Lung (tissue), 12 donors: Measurements from ENCODE around the gene OR5AK2. TPM values are rescaled to one million over a fixed set of nuclear protein-coding genes. Genes with fewer than 3 reads are reported as not detected.

Experiments
- ATAC-seq: fragments of 200-7000 bp; cut with Tn5 transposase; one replicate; pipeline ENCODE4 v1.9.1; 2020; ENCODE audit warnings: moderate number of reproducible peaks; ENCODE audit not compliant: insufficient read depth, low FRiP score
- DNase-seq, 3 donors: peaks; one replicate each; pipeline ENCODE4 v3.0.0-alpha.2; 2013 to 2017
- H3K27ac ChIP-seq, 2 donors: one replicate each; pipeline ENCODE4 v1.5.1; 2013; ENCODE audit warnings: mild to moderate bottlenecking in 2 of 2, moderate library complexity in 2 of 2, control low read depth in 1 of 2, inconsistent platforms in 1 of 2, low read depth in 1 of 2, low read length in 1 of 2
- H3K27me3 ChIP-seq, 3 donors: one replicate each; pipeline ENCODE4 v1.5.1; 2013; ENCODE audit warnings: low read length in 2 of 3; ENCODE audit not compliant: control insufficient read depth in 3 of 3, insufficient read depth in 3 of 3
- H3K36me3 ChIP-seq, 4 donors: one replicate each; pipeline ENCODE4 v1.5.1; 2013; ENCODE audit warnings: low read length in 4 of 4, mild to moderate bottlenecking in 1 of 4, moderate library complexity in 1 of 4; ENCODE audit not compliant: control insufficient read depth in 4 of 4, insufficient read depth in 4 of 4
- H3K4me1 ChIP-seq, 5 donors: one replicate each; pipeline ENCODE4 v1.5.1; 2013; ENCODE audit warnings: low read length in 5 of 5, mild to moderate bottlenecking in 2 of 5, moderate library complexity in 1 of 5; ENCODE audit not compliant: control insufficient read depth in 5 of 5, insufficient read depth in 5 of 5
- H3K4me3 ChIP-seq: one replicate; pipeline ENCODE4 v1.5.1; 2013; ENCODE audit warnings: mild to moderate bottlenecking, control low read depth, moderate library complexity
- H3K9ac ChIP-seq, 2 donors: one replicate each; pipeline ENCODE4 v1.5.1; 2013; ENCODE audit warnings: low read length in 2 of 2, control low read depth in 1 of 2; ENCODE audit not compliant: insufficient read depth in 1 of 2
- H3K9me3 ChIP-seq, 4 donors: one replicate each; pipeline ENCODE4 v1.5.1; 2013; ENCODE audit warnings: low read length in 3 of 4, mild to moderate bottlenecking in 1 of 4, moderate library complexity in 1 of 4; ENCODE audit not compliant: control insufficient read depth in 4 of 4, insufficient read depth in 3 of 4
- CTCF ChIP-seq: IDR thresholded peaks from 2 replicates; pipeline ENCODE4 v1.5.1; 2012; ENCODE audit warnings: mild to moderate bottlenecking; ENCODE audit errors: control extremely low read depth, extremely low read depth
- WGBS, 2 donors: extraction: QIAGEN DNeasy Blood & Tissue Kit; methylation state at CpG; one replicate each; pipeline ENCODE4 v1.1.7; 2013; 5-methylcytosine and 5-hydroxymethylcytosine counted together
- polyA plus RNA-seq, 2 donors: library from polyadenylated mRNA; stranded (reverse); fragments of 200-250 nt; gene quantifications; one replicate each; pipeline ENCODE4 v1.2.1, GENCODE V29; 2013
- total RNA-seq, 2 donors: library from RNA; depleted of rRNA in 1 of 2; stranded (reverse); fragments of >200 nt in 1 of 2; gene quantifications; one replicate each; pipeline ENCODE4 v1.2.1, GENCODE V29; 2014 to 2021
- donor health status: control.
- donor health status: control.
- donor health status: Bipolar disorder and iron deficiency.
- donor health status: healthy.
- donor health status: DM: yes; HTN: yes; CAD: no.

OR5AK2 gene
- total and polyA plus RNA-seq, 4 donors, result not detected

GRCh38 chr11:56990702-56991101 is 2.0 kb downstream of the OR5AK2 start:
- DNase-seq, result no peak
- peaks cover 0 to 13% (median 5%) of the 10 kb centered on the region in 4 donors for H3K9me3 ChIP-seq
- no peak overlapping the region for H3K4me3 ChIP-seq
- no peaks in the 10 kb centered on the region for H3K36me3 ChIP-seq
- no peak for TF ChIP-seq CTCF
- 82 to 94% methylated on average over 2 of the region's 2 CpGs for WGBS, 2 donors
- no peak overlapping the region for H3K9ac ChIP-seq
- H3K27me3 ChIP-seq, result no peaks in the 10 kb centered on the region
- H3K27ac ChIP-seq, result no peak overlapping the region
- ATAC-seq, result no peak
- no peaks in the 10 kb centered on the region for H3K4me1 ChIP-seq

DNA sequence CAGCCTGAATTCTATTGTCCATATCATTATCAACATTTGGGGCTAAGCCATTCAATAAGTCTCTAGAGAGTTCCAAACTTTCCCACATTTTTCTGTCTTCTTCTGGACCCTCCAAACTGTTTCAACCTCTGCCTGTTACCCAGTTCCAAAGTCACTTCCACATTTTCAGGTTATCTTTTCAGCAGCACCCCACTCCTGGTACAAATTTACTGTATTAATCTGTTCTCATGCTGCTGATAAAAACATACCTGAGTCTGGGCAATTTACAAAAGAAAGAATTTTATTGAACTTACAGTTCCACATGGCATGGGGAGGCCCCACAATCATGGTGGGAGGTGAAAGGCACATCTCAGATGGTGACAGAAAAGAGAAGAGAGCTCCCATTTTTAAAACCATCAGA is 5.8 kb downstream of the OR5AK2 start:
- Histone ChIP-seq H3K4me1 (no peaks in the 10 kb centered on the region), H3K27me3 (no peaks in the 10 kb centered on the region), H3K4me3 (no peak overlapping the region), H3K27ac (no peak overlapping the region), H3K9ac (no peak overlapping the region), H3K9me3 (peaks cover 0 to 14% (median 5%) of the 10 kb centered on the region in 4 donors), H3K36me3 (no peaks in the 10 kb centered on the region)
- no peak for TF ChIP-seq CTCF
- DNase-seq, result no peak
- ATAC-seq, result no peak

GRCh38 chr11:57001674-57002401 is 13.1 kb downstream of the OR5AK2 start:
- 82 to 83% methylated on average over 14 of the region's 14 CpGs for WGBS, 2 donors

More at GRCh38 chr11:57001674-57002401, 13.1 kb downstream of the OR5AK2 start:
- H3K9me3 ChIP-seq, result peaks cover 0 to 8% (median 3%) of the 10 kb centered on the region in 4 donors
- no peaks in the 10 kb centered on the region for H3K27me3 ChIP-seq
- H3K27ac ChIP-seq, result no peak overlapping the region
- H3K4me3 ChIP-seq, result no peak overlapping the region
- no peaks in the 10 kb centered on the region for H3K36me3 ChIP-seq
- TF ChIP-seq CTCF, result no peak
- DNase-seq (no peak), ATAC-seq (no peak)
- no peak overlapping the region for H3K9ac ChIP-seq
- no peaks in the 10 kb centered on the region for H3K4me1 ChIP-seq
